SU-DHL-6 (cell line): ENCODE measurements around the gene WIPF3.

Source experiments
- H2AFZ ChIP-seq: fragments of 200-600 bp; sonication (generic); 2 replicates; pipeline ENCODE4 v1.6.1; 2014; ENCODE audit warnings: low read depth, mild to moderate bottlenecking, moderate library complexity, mixed read lengths, antibody characterized with exemption, low read length; ENCODE audit not compliant: severe bottlenecking
- H3F3A ChIP-seq: fragments of 200-600 bp; shearing (Covaris generic); 2 replicates; pipeline ENCODE4 v1.6.0; 2016; ENCODE audit warnings: antibody characterized with exemption, mild to moderate bottlenecking; ENCODE audit not compliant: insufficient read depth
- H3K27ac ChIP-seq: fragments of 200-600 bp; sonication (generic); 2 replicates; pipeline ENCODE4 v1.5.1; 2016; ENCODE audit warnings: low read depth, mild to moderate bottlenecking, low read length, moderate library complexity, mixed read lengths
- H3K27me3 ChIP-seq: fragments of 200-600 bp; sonication (generic), shearing (Covaris generic); 2 replicates; pipeline ENCODE4 v1.6.0; 2014; ENCODE audit warnings: mild to moderate bottlenecking, low read length
- H3K36me3 ChIP-seq: fragments of 200-600 bp; sonication (generic); 2 replicates; pipeline ENCODE4 v1.6.1; 2014; ENCODE audit warnings: mild to moderate bottlenecking, low read length, mixed read lengths
- H3K4me2 ChIP-seq: fragments of 300-600, 200-600 bp; shearing (Covaris generic), sonication (generic); 2 replicates; pipeline ENCODE4 v1.6.0; 2014; ENCODE audit warnings: low read length, low read depth, mild to moderate bottlenecking; ENCODE audit not compliant: poor library complexity, severe bottlenecking
- H3K4me3 ChIP-seq: fragments of 200-600 bp; sonication (generic); 2 replicates; pipeline ENCODE4 v1.5.1; 2014; ENCODE audit warnings: antibody characterized with exemption, low read length, mild to moderate bottlenecking, mixed read lengths; ENCODE audit not compliant: insufficient read depth, poor library complexity, severe bottlenecking
- H3K79me2 ChIP-seq: fragments of 200-600 bp; sonication (generic); 2 replicates; pipeline ENCODE4 v1.6.1; 2014; ENCODE audit warnings: mild to moderate bottlenecking, low read length, moderate library complexity; ENCODE audit not compliant: insufficient read depth
- H3K9ac ChIP-seq: fragments of 200-600 bp; sonication (generic); 2 replicates; pipeline ENCODE4 v1.7.0; 2014; ENCODE audit warnings: mild to moderate bottlenecking, low read length
- H3K9me2 ChIP-seq: fragments of 200-600 bp; sonication (generic); replicated peaks from 2 replicates; pipeline ENCODE4 v1.6.1; 2014; ENCODE audit warnings: low read length; ENCODE audit not compliant: insufficient read depth
- H3K9me3 ChIP-seq: fragments of 200-600 bp; sonication (generic); 2 replicates; pipeline ENCODE4 v1.6.1; 2014; ENCODE audit warnings: low read length, mixed read lengths; ENCODE audit not compliant: insufficient read depth
- H4K20me1 ChIP-seq: fragments of 200-600 bp; sonication (generic); 2 replicates; pipeline ENCODE4 v1.6.1; 2014; ENCODE audit warnings: low read depth, mild to moderate bottlenecking, antibody characterized with exemption, low read length, moderate library complexity, mixed read lengths
- CTCF ChIP-seq: fragments of 200-600 bp; sonication (generic); IDR thresholded peaks from one replicate; pipeline ENCODE4 v1.5.1; 2017; ENCODE audit warnings: antibody characterized with exemption, mild to moderate bottlenecking, low read length, moderate library complexity; ENCODE audit not compliant: insufficient read depth, poor library complexity, severe bottlenecking
- EZH2phosphoT487 ChIP-seq: fragments of 200-600 bp; sonication (generic), shearing (Covaris generic); conservative IDR thresholded peaks from 2 replicates; pipeline ENCODE4 v1.6.1; 2018; ENCODE audit warnings: mild to moderate bottlenecking, antibody characterized with exemption, low read length, moderate library complexity, mixed read lengths

WIPF3 gene

GRCh38 chr7:29955799-29956486 is 149.6 kb downstream of the WIPF3 start:
- Histone ChIP-seq H3K36me3 (no peaks in the 10 kb centered on the region), H3K79me2 (no peaks in the 10 kb centered on the region), H2AFZ (no peak overlapping the region), H3K9me3 (peaks cover 5% of the 10 kb centered on the region; the same call in 1 of the 2 replicates), H3K27ac (no peak overlapping the region), H3K4me2 (no peak overlapping the region), H3K27me3 (no peaks in the 10 kb centered on the region), H3K9ac (no peak overlapping the region), H3F3A (no peaks in the 10 kb centered on the region), H3K4me3 (no peak overlapping the region), H4K20me1 (no peaks in the 10 kb centered on the region), H3K9me2 (no peaks in the 10 kb centered on the region)
- no peak for TF ChIP-seq EZH2phosphoT487
- TF ChIP-seq CTCF: no peak

DNA sequence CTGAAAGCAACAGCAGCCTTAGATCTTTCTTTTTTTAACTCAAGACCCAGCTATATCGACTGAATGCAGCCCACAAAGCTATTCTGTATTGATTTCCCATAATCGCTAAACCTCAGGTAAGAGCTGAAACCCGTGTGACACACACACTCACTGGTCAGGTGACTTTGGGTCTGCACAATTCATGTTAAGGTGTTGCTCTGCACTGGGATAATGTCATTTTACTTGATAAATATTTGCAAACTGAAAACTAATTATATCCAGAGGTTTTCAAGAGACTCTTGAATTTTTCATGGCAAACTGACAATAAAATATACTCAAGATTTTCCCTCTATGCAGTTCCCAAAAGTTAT is 150.2 kb downstream of the WIPF3 start:
- no peaks in the 10 kb centered on the region for H3K27me3 ChIP-seq
- H3K79me2 ChIP-seq: no peaks in the 10 kb centered on the region
- H3F3A ChIP-seq: no peaks in the 10 kb centered on the region
- H3K36me3 ChIP-seq: no peaks in the 10 kb centered on the region
- no peaks in the 10 kb centered on the region; the same call in 1 of the 2 replicates for H3K9me3 ChIP-seq
- no peak overlapping the region for H3K4me3 ChIP-seq
- H4K20me1 ChIP-seq: no peaks in the 10 kb centered on the region
- no peak overlapping the region for H3K9ac ChIP-seq
- no peak overlapping the region for H2AFZ ChIP-seq
- no peak overlapping the region for H3K27ac ChIP-seq
- no peak overlapping the region for H3K4me2 ChIP-seq
- no peak for TF ChIP-seq EZH2phosphoT487
- no peak for TF ChIP-seq CTCF
- no peaks in the 10 kb centered on the region for H3K9me2 ChIP-seq

DNA sequence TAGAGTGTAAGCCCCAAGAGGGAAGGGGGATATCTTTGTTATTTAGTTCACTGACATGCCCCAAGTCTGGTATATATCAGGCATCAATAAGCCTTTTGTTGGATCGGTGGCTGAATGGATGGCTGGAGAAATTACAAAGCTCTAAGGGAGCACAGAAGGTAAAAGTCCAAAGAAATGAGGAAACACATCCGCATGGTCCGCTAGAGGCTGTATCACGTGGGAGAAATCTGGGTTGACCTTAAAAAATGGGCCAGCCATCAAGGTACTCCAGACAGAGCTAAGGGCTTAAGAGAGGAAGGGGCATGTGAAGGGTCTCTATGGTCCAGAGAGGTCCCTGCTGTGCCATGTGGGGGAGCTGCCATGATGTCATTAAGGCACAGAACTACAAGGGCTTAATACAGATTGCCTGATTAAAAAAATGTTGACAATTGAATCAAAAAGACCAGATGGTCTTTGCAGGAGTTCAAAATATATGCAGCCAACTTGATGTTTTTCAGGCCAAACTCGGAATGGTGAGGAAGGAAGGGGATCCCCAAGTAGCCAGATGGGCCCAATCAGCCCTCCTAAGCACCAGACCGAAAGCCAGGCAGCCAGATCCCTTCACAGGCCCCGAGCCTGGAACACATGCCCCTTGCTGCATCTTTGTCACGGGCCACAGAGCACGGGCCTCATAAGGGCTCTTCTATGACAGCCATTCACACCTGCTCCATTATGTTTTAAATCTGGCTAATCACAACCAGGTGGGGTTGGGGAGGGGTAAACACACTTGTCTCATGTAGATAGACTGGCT is 151.4 kb downstream of the WIPF3 start:
- H3K27ac ChIP-seq: no peak overlapping the region
- H3K79me2 ChIP-seq: no peaks in the 10 kb centered on the region
- no peak overlapping the region for H2AFZ ChIP-seq
- H3K9me2 ChIP-seq: no peaks in the 10 kb centered on the region
- no peak for TF ChIP-seq EZH2phosphoT487
- TF ChIP-seq CTCF: no peak
- H3K36me3 ChIP-seq: no peaks in the 10 kb centered on the region
- no peak overlapping the region for H3K4me2 ChIP-seq
- H3K27me3 ChIP-seq: no peaks in the 10 kb centered on the region
- no peak overlapping the region for H3K9ac ChIP-seq
- H3K4me3 ChIP-seq: no peak overlapping the region
- no peaks in the 10 kb centered on the region for H3F3A ChIP-seq
- no peaks in the 10 kb centered on the region for H3K9me3 ChIP-seq
- no peaks in the 10 kb centered on the region for H4K20me1 ChIP-seq
